GM12875 (cell line): Measurements from ENCODE around the gene ANGPTL1.

Experiments
- H3K4me3 ChIP-seq: one replicate; pipeline ENCODE4 v1.5.1; 2011; ENCODE audit warnings: low read depth, low read length, control low read depth
- CTCF ChIP-seq: IDR thresholded peaks from 2 replicates; pipeline ENCODE4 v1.5.1; 2011; ENCODE audit warnings: low read depth, mild to moderate bottlenecking, control low read depth, inconsistent platforms, low read length, moderate library complexity, borderline replicate concordance; ENCODE audit not compliant: insufficient read depth

ANGPTL1 gene

GRCh38 chr1:178847396-178847849 lies 23.5 kb downstream of the ANGPTL1 start:
- TF ChIP-seq CTCF: no peak

GRCh38 chr1:178846306-178846705 lies 24.6 kb downstream of the ANGPTL1 start:
- TF ChIP-seq CTCF: no peak
- H3K4me3 ChIP-seq: no peak overlapping the region

More at GRCh38 chr1:178847396-178847849, 23.5 kb downstream of the ANGPTL1 start:
- H3K4me3 ChIP-seq: no peak overlapping the region

- H3K4me3 ChIP-seq: no peak overlapping the region
- no peak for TF ChIP-seq CTCF
These were observed 26.4 kb downstream of the ANGPTL1 start for GRCh38 chr1:178844436-178844835.

- TF ChIP-seq CTCF: no peak
These were observed 45.7 kb downstream of the ANGPTL1 start for GRCh38 chr1:178825167-178825566.

GRCh38 chr1:178821134-178821866 lies 49.6 kb downstream of the ANGPTL1 start:
- no peak for TF ChIP-seq CTCF
- H3K4me3 ChIP-seq: no peak overlapping the region

More at GRCh38 chr1:178825167-178825566, 45.7 kb downstream of the ANGPTL1 start:
- H3K4me3 ChIP-seq: no peak overlapping the region

- no peak overlapping the region for H3K4me3 ChIP-seq
- no peak for TF ChIP-seq CTCF
These were observed 51.8 kb downstream of the ANGPTL1 start for GRCh38 chr1:178819123-178819522.

GRCh38 chr1:178818416-178818815 lies 52.5 kb downstream of the ANGPTL1 start:
- no peak overlapping the region for H3K4me3 ChIP-seq
- no peak for TF ChIP-seq CTCF
